Measurements from ENCODE around the gene CFB.
"Not testable (repeated sequence)": the region's sequence is repeated elsewhere in the genome, so short reads cannot be mapped to it uniquely, and the experiment has no call there.

GRCh38 chr6:31906727-31907126 lies 39.2 kb upstream of the CFB start:
- TF ChIP-seq CTCF (conservative IDR thresholded peaks at IDR 0.05; ENCODE audit: low read depth, low read length); POLR2A (IDR thresholded peaks at IDR 0.05; ENCODE audit: low read depth, low read length); USF2 (IDR thresholded peaks at IDR 0.05; ENCODE audit: low read depth, low read length); MXI1 (IDR thresholded peaks at IDR 0.05; ENCODE audit: borderline replicate concordance, low read depth, low read length); NFE2L2 (IDR thresholded peaks at IDR 0.05; ENCODE audit: low read depth, low read length): not testable (repeated sequence)

All from IMR-90 (cell line).